Liver (tissue), 9 donors: Measurements from ENCODE around the gene TEX12. TPM values are rescaled to one million over a fixed set of nuclear protein-coding genes. Genes with fewer than 3 reads are reported as not detected.

Experiments used
- DNase-seq: peaks from one replicate; pipeline ENCODE4 v3.0.0-alpha.2; 2017; ENCODE audit warnings: low spot score
- H3K27ac ChIP-seq, 2 donors: one replicate each; pipeline ENCODE4 v1.7.0; 2013; ENCODE audit warnings: inconsistent platforms in 2 of 2, low read length in 2 of 2, control low read depth in 1 of 2, low read depth in 1 of 2, mild to moderate bottlenecking in 1 of 2
- H3K27me3 ChIP-seq, 4 donors: one replicate each; pipeline versions ENCODE4 v1.6.1 to v1.7.0; 2013; ENCODE audit warnings: low read length in 3 of 4, inconsistent platforms in 1 of 4, mild to moderate bottlenecking in 1 of 4, moderate library complexity in 1 of 4; ENCODE audit not compliant: control insufficient read depth in 4 of 4, insufficient read depth in 4 of 4
- H3K36me3 ChIP-seq, 4 donors: one replicate each; pipeline versions ENCODE4 v1.6.1 to v1.7.0; 2013; ENCODE audit warnings: low read length in 3 of 4, mild to moderate bottlenecking in 3 of 4, low read depth in 1 of 4, moderate library complexity in 1 of 4; ENCODE audit not compliant: control insufficient read depth in 4 of 4, insufficient read depth in 3 of 4
- H3K4me1 ChIP-seq, 4 donors: one replicate each; pipeline versions ENCODE4 v1.6.1 to v1.7.0; 2013; ENCODE audit warnings: low read length in 3 of 4, mild to moderate bottlenecking in 3 of 4, moderate library complexity in 1 of 4; ENCODE audit not compliant: control insufficient read depth in 4 of 4, insufficient read depth in 4 of 4
- H3K4me3 ChIP-seq, 3 donors: one replicate each; pipeline versions ENCODE4 v1.6.1 to v1.7.0; 2013; ENCODE audit warnings: low read length in 3 of 3, control low read depth in 1 of 3, low read depth in 1 of 3, mild to moderate bottlenecking in 1 of 3
- H3K9ac ChIP-seq, 2 donors: one replicate each; pipeline ENCODE4 v1.7.0; 2013; ENCODE audit warnings: low read length in 2 of 2, mild to moderate bottlenecking in 2 of 2, moderate library complexity in 2 of 2, control low read depth in 1 of 2, low read depth in 1 of 2
- H3K9me3 ChIP-seq, 4 donors: one replicate each; pipeline versions ENCODE4 v1.6.1 to v1.7.0; 2013; ENCODE audit warnings: low read length in 3 of 4; ENCODE audit not compliant: control insufficient read depth in 4 of 4
- CTCF ChIP-seq: fragments of 150-350 bp; IDR thresholded peaks from 2 replicates; pipeline ENCODE4 v1.5.1; 2017; ENCODE audit warnings: improper control_type of control experiment, low read depth, low read length; ENCODE audit not compliant: missing input control
- EGR1 ChIP-seq, 2 donors: IDR thresholded peaks; 2 replicates each; pipeline ENCODE4 v1.6.1; 2016 to 2018; ENCODE audit warnings: antibody characterized with exemption in 2 of 2, low read depth in 2 of 2
- FOXA1 ChIP-seq: IDR thresholded peaks from 2 replicates; pipeline ENCODE4 v1.6.1; 2016; ENCODE audit warnings: antibody characterized with exemption
- FOXA2 ChIP-seq: IDR thresholded peaks from 2 replicates; pipeline ENCODE4 v1.6.1; 2016; ENCODE audit warnings: antibody characterized with exemption
- GABPA ChIP-seq, 2 donors: IDR thresholded peaks in 1 of 2; conservative IDR thresholded peaks in 1 of 2; 2 replicates each; pipeline ENCODE4 v1.6.1; 2016; ENCODE audit warnings: antibody characterized with exemption in 2 of 2, mild to moderate bottlenecking in 1 of 2, moderate library complexity in 1 of 2
- HNF4A ChIP-seq, 2 donors: conservative IDR thresholded peaks; 2 replicates each; pipeline ENCODE4 v1.6.1; 2016; ENCODE audit warnings: antibody characterized with exemption in 2 of 2, mild to moderate bottlenecking in 2 of 2
- HNF4G ChIP-seq: IDR thresholded peaks from 2 replicates; pipeline ENCODE4 v1.6.1; 2016; ENCODE audit warnings: antibody characterized with exemption
- JUND ChIP-seq, 2 donors: IDR thresholded peaks; 2 replicates each; pipeline ENCODE4 v1.6.1; 2016; ENCODE audit warnings: antibody characterized with exemption in 2 of 2
- MAX ChIP-seq: IDR thresholded peaks from 2 replicates; pipeline ENCODE4 v1.6.1; 2016; ENCODE audit warnings: antibody characterized with exemption
- NR2F2 ChIP-seq: IDR thresholded peaks from 2 replicates; pipeline ENCODE4 v1.6.1; 2016; ENCODE audit warnings: antibody characterized with exemption
- RAD21 ChIP-seq, 2 donors: IDR thresholded peaks; 2 replicates each; pipeline ENCODE4 v1.6.1; 2016; ENCODE audit warnings: antibody characterized with exemption in 2 of 2, mild to moderate bottlenecking in 2 of 2
- REST ChIP-seq: IDR thresholded peaks from 2 replicates; pipeline ENCODE4 v1.6.1; 2016; ENCODE audit warnings: antibody characterized with exemption, mild to moderate bottlenecking
- RXRA ChIP-seq, 2 donors: IDR thresholded peaks; 2 replicates each; pipeline ENCODE4 v1.6.1; 2017 to 2018; ENCODE audit warnings: antibody characterized with exemption in 2 of 2, mild to moderate bottlenecking in 1 of 2
- SP1 ChIP-seq: IDR thresholded peaks from 2 replicates; pipeline ENCODE4 v1.6.1; 2018; ENCODE audit warnings: antibody characterized with exemption, mild to moderate bottlenecking
- TAF1 ChIP-seq: conservative IDR thresholded peaks from 2 replicates; pipeline ENCODE4 v1.6.1; 2016; ENCODE audit warnings: antibody characterized with exemption, mild to moderate bottlenecking
- YY1 ChIP-seq: IDR thresholded peaks from 2 replicates; pipeline ENCODE4 v1.6.1; 2016; ENCODE audit warnings: antibody characterized with exemption, mild to moderate bottlenecking
- WGBS: extraction: QIAGEN DNeasy Blood & Tissue Kit; methylation state at CpG from one replicate; pipeline ENCODE4 v1.1.7; 2013; 5-methylcytosine and 5-hydroxymethylcytosine counted together
- polyA plus RNA-seq, 2 donors: library from polyadenylated mRNA; stranded (reverse) in 1 of 2; unstranded in 1 of 2; fragments of 200-250 nt in 1 of 2; fragments of >200 nt in 1 of 2; fragmentation: Nextera tagmentation in 1 of 2; extraction: Ambion mirVana in 1 of 2; gene quantifications; one replicate each; pipeline versions ENCODE4 v1.2.1 to v1.2.3, GENCODE V29; 2013 to 2015
- total RNA-seq, 2 donors: library from RNA; depleted of rRNA; stranded (reverse); fragments of >200 nt; gene quantifications; one replicate each; pipeline ENCODE4 v1.2.3, GENCODE V29; 2014
- TF ChIP-seq, protein P1 (sequence below): IDR thresholded peaks from 2 replicates; pipeline ENCODE4 v1.6.1; 2016; ENCODE audit warnings: antibody characterized with exemption
- TF ChIP-seq, protein P2 (sequence below): IDR thresholded peaks from 2 replicates; pipeline ENCODE4 v1.6.1; 2016; ENCODE audit warnings: antibody characterized with exemption
- donor health status: healthy.
- donor health status: healthy.
- donor health status: healthy.
- donor health status: healthy.
- donor health status: healthy.

Gene TEX12
- total and polyA plus RNA-seq, 4 donors: 0.07 to 0.42 (median 0.29) TPM; not detected in 1

DNA sequence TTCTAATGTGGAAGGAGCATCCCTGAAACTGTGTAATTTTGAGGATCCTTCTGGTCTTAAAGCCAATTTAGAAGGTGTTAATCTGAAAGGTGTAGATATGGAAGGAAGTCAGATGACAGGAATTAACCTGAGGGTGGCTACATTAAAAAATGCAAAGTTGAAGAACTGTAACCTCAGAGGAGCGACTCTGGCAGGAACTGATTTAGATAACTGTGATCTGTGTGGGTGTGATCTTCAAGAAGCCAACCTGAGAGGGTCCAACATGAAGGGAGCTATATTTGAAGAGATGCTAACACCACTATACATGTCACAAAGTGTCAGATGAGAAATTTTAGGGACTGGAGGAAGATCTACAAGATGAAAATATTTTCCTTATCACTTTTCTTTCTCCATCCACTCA, 15.7 kb downstream of the TEX12 start:
- Histone ChIP-seq H3K27me3 (no peaks in the 10 kb centered on the region), H3K27ac (no peak overlapping the region), H3K36me3 (peaks cover 0 to 12% (median 7%) of the 10 kb centered on the region in 4 donors), H3K9ac (no peak overlapping the region), H3K4me1 (peaks cover 0 to 8% (median 5%) of the 10 kb centered on the region in 4 donors), H3K9me3 (no peaks in the 10 kb centered on the region), H3K4me3 (no peak overlapping the region)
- TF ChIP-seq JUND (IDR thresholded peaks at IDR 0.05) (no peak), REST (no peak), MAX (no peak), FOXA1 (no peak), RXRA (IDR thresholded peaks at IDR 0.05) (no peak), YY1 (no peak), GABPA (IDR thresholded peaks at IDR 0.05 in 1 of 2, conservative IDR thresholded peaks at IDR 0.05 in 1 of 2) (no peak), HNF4G (no peak), CTCF (no peak), FOXA2 (no peak), TAF1 (no peak), RAD21 (IDR thresholded peaks at IDR 0.05) (no peak), SP1 (no peak), HNF4A (conservative IDR thresholded peaks at IDR 0.05) (no peak), EGR1 (IDR thresholded peaks at IDR 0.05; ENCODE audit: low read depth in 2 of 2) (no peak), NR2F2 (no peak)
- TF ChIP-seq, protein P1, sequence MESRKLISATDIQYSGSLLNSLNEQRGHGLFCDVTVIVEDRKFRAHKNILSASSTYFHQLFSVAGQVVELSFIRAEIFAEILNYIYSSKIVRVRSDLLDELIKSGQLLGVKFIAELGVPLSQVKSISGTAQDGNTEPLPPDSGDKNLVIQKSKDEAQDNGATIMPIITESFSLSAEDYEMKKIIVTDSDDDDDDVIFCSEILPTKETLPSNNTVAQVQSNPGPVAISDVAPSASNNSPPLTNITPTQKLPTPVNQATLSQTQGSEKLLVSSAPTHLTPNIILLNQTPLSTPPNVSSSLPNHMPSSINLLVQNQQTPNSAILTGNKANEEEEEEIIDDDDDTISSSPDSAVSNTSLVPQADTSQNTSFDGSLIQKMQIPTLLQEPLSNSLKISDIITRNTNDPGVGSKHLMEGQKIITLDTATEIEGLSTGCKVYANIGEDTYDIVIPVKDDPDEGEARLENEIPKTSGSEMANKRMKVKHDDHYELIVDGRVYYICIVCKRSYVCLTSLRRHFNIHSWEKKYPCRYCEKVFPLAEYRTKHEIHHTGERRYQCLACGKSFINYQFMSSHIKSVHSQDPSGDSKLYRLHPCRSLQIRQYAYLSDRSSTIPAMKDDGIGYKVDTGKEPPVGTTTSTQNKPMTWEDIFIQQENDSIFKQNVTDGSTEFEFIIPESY: no peak
- TF ChIP-seq, protein P2, sequence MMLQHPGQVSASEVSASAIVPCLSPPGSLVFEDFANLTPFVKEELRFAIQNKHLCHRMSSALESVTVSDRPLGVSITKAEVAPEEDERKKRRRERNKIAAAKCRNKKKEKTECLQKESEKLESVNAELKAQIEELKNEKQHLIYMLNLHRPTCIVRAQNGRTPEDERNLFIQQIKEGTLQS: no peak
- no peak for DNase-seq
- 82% methylated on average over 1 of the region's 1 CpG for WGBS
